SK-N-SH treated with all-trans-retinoic acid at 6 μM for 48 hours (cell line): ENCODE measurements around the gene IL5.

Experiments
- ATAC-seq: fragments of 200-7000 bp; cut with Tn5 transposase; 3 replicates; pipeline ENCODE4 v1.9.1; 2020; ENCODE audit warnings: mild to moderate bottlenecking, moderate library complexity
- ARNTL ChIP-seq: fragments of 450-650 bp; formaldehyde crosslinking; IDR thresholded peaks from 2 replicates; pipeline ENCODE4 v1.5.0; 2020; ENCODE audit warnings: low read depth, mild to moderate bottlenecking, moderate library complexity, borderline replicate concordance
- BACH2 ChIP-seq: fragments of 250-450 bp; sonication (Bioruptor Pico); IDR thresholded peaks from 2 replicates; pipeline ENCODE4 v1.9.0; 2021; ENCODE audit warnings: mild to moderate bottlenecking, borderline replicate concordance
- CREB5 ChIP-seq: fragments of 250-450 bp; sonication (Bioruptor Pico); IDR thresholded peaks from 2 replicates; pipeline ENCODE4 v1.5.1; 2020; ENCODE audit warnings: low read depth, mild to moderate bottlenecking, moderate library complexity
- CSRNP3 ChIP-seq: fragments of 250-450 bp; sonication (Bioruptor Pico); IDR thresholded peaks from 2 replicates; pipeline ENCODE4 v1.5.1; 2021; ENCODE audit warnings: mild to moderate bottlenecking, moderate library complexity
- OSR1 ChIP-seq: fragments of 250-450 bp; sonication (Bioruptor Pico); IDR thresholded peaks from 2 replicates; pipeline ENCODE4 v1.8.0; 2022; ENCODE audit warnings: moderate library complexity, mild to moderate bottlenecking, inconsistent platforms
- PATZ1 ChIP-seq: fragments of 250-450 bp; sonication (Bioruptor Pico); IDR thresholded peaks from 2 replicates; pipeline ENCODE4 v1.8.0; 2020; ENCODE audit warnings: mild to moderate bottlenecking, moderate library complexity, borderline replicate concordance
- POU6F1 ChIP-seq: fragments of 250-450 bp; sonication (Bioruptor Pico); IDR thresholded peaks from 2 replicates; pipeline ENCODE4 v1.8.0; 2021; ENCODE audit warnings: low read depth, mild to moderate bottlenecking, moderate library complexity, borderline replicate concordance
- RARB ChIP-seq: fragments of 250-450 bp; sonication (Bioruptor Pico); IDR thresholded peaks from 2 replicates; pipeline ENCODE4 v1.8.0; 2021; ENCODE audit warnings: mild to moderate bottlenecking, moderate library complexity
- SNAI2 ChIP-seq: fragments of 250-450 bp; sonication (Bioruptor Pico); IDR thresholded peaks from 2 replicates; pipeline ENCODE4 v1.5.0; 2020; ENCODE audit warnings: mild to moderate bottlenecking, moderate library complexity
- TCF4 ChIP-seq: fragments of 250-450 bp; sonication (Bioruptor Pico); IDR thresholded peaks from 2 replicates; pipeline ENCODE4 v1.8.0; 2021; ENCODE audit warnings: mild to moderate bottlenecking, moderate library complexity, borderline replicate concordance
- ZC3H10 ChIP-seq: fragments of 250-450 bp; sonication (Bioruptor Pico); IDR thresholded peaks from 2 replicates; pipeline ENCODE4 v1.5.1; 2021; ENCODE audit warnings: mild to moderate bottlenecking, moderate library complexity
- ZFP3 ChIP-seq: fragments of 250-450 bp; sonication (Bioruptor Pico); IDR thresholded peaks from 2 replicates; pipeline ENCODE4 v1.5.0; 2020; ENCODE audit warnings: mild to moderate bottlenecking, moderate library complexity
- ZNF565 ChIP-seq: fragments of 450-650 bp; formaldehyde crosslinking; conservative IDR thresholded peaks from 2 replicates; pipeline ENCODE4 v1.5.0; 2020; ENCODE audit warnings: low read depth, mild to moderate bottlenecking, moderate library complexity
- ZNF70 ChIP-seq: fragments of 450-650 bp; formaldehyde crosslinking; IDR thresholded peaks from 2 replicates; pipeline ENCODE4 v1.5.0; 2020; ENCODE audit warnings: mild to moderate bottlenecking, moderate library complexity

Gene IL5

GRCh38 chr5:132503244-132503643 lies 40.1 kb downstream of the IL5 start (continued):
- TF ChIP-seq TCF4 = no peak
- TF ChIP-seq CREB5 (CRISPR knock-in tag) = no peak
- TF ChIP-seq POU6F1 (CRISPR knock-in tag) = no peak
- no peak for TF ChIP-seq CSRNP3 (CRISPR knock-in tag)
- no peak for TF ChIP-seq RARB (CRISPR knock-in tag)
- TF ChIP-seq ZC3H10 (CRISPR knock-in tag) = no peak

- ATAC-seq = no peak
- no peak for TF ChIP-seq ZNF565 (CRISPR knock-in tag)
- TF ChIP-seq CREB5 (CRISPR knock-in tag) = no peak
- no peak for TF ChIP-seq TCF4
- no peak for TF ChIP-seq ARNTL (CRISPR knock-in tag)
- TF ChIP-seq CSRNP3 (CRISPR knock-in tag) = no peak
- no peak for TF ChIP-seq SNAI2 (CRISPR knock-in tag)
These were observed 41.1 kb downstream of the IL5 start for GRCh38 chr5:132501961-132502931.

GRCh38 chr5:132501629-132501956 lies 41.7 kb downstream of the IL5 start:
- ATAC-seq = no peak
- no peak for TF ChIP-seq TCF4
- no peak for TF ChIP-seq ZNF70
- TF ChIP-seq ZFP3 (CRISPR knock-in tag) = no peak
- TF ChIP-seq OSR1 (CRISPR knock-in tag) = no peak
- TF ChIP-seq PATZ1 (CRISPR knock-in tag) = no peak
- no peak for TF ChIP-seq BACH2
- no peak for TF ChIP-seq CREB5 (CRISPR knock-in tag)
- TF ChIP-seq ARNTL (CRISPR knock-in tag) = no peak
- TF ChIP-seq POU6F1 (CRISPR knock-in tag) = no peak
- TF ChIP-seq ZC3H10 (CRISPR knock-in tag) = no peak
